NCI-H2196 (cell line): Measurements from ENCODE around the gene MKS1.

Source experiments
- DNase-seq: peaks from one replicate; lab custom pipeline; 2025; ENCODE audit not compliant: unreplicated experiment; lab: John Stamatoyannopoulos, UW

The MKS1 gene

GRCh38 chr17:58245428-58246103 lies 26.5 kb upstream of the MKS1 start:
- DNase-seq = no peak

- DNase-seq = no peak
Observed at GRCh38 chr17:58244963-58245362, 25.9 kb upstream of the MKS1 start.

- DNase-seq = no peak
Observed at GRCh38 chr17:58242171-58242784, 23.2 kb upstream of the MKS1 start.

GRCh38 chr17:58239987-58240386 lies 20.9 kb upstream of the MKS1 start:
- DNase-seq = no peak

GRCh38 chr17:58238147-58238634 lies 19.1 kb upstream of the MKS1 start, which contains the start of gene LPO:
Gene LPO (plus strand): TSS chr17:58238584. CDS start chr17:58242980, 4,396 bp downstream.
- no peak for DNase-seq

GRCh38 chr17:58236394-58236793 lies 17.3 kb upstream of the MKS1 start:
- no peak for DNase-seq

GRCh38 chr17:58235821-58236220 lies 16.8 kb upstream of the MKS1 start:
- DNase-seq = no peak

- DNase-seq = no peak
Observed at GRCh38 chr17:58234512-58234911, 15.5 kb upstream of the MKS1 start.

- no peak for DNase-seq
Observed at GRCh38 chr17:58233543-58233942, 14.5 kb upstream of the MKS1 start.

GRCh38 chr17:58232707-58233156 lies 13.7 kb upstream of the MKS1 start:
- DNase-seq = no peak

- DNase-seq = no peak
Observed at GRCh38 chr17:58231641-58232040, 12.6 kb upstream of the MKS1 start.

- no peak for DNase-seq
Observed at GRCh38 chr17:58229881-58230280, 10.8 kb upstream of the MKS1 start.

- DNase-seq = no peak
Observed at GRCh38 chr17:58229384-58229783, 10.3 kb upstream of the MKS1 start.

- no peak for DNase-seq
Observed at GRCh38 chr17:58228679-58229078, 9.6 kb upstream of the MKS1 start.

- no peak for DNase-seq
Observed at GRCh38 chr17:58227733-58228132, 8.7 kb upstream of the MKS1 start.

GRCh38 chr17:58224315-58224714 lies 5.3 kb upstream of the MKS1 start:
- DNase-seq = no peak

- DNase-seq = no peak
Observed at GRCh38 chr17:58219789-58220183, 731 bp upstream of the MKS1 start.

GRCh38 chr17:58217766-58218165 lies 1.3 kb downstream of the MKS1 start:
- no peak for DNase-seq

GRCh38 chr17:58215685-58216084 lies 3.4 kb downstream of the MKS1 start:
- DNase-seq = peak; percentile 19

- no peak for DNase-seq
Observed at GRCh38 chr17:58210922-58211321, 8.1 kb downstream of the MKS1 start.

- no peak for DNase-seq
Observed at GRCh38 chr17:58208344-58208743, 10.7 kb downstream of the MKS1 start.

GRCh38 chr17:58207451-58207850 lies 11.6 kb downstream of the MKS1 start:
- DNase-seq = no peak

GRCh38 chr17:58205936-58206335 lies 13.1 kb downstream of the MKS1 start:
- DNase-seq = no peak
